ENCODE measurements around the gene STX8. TPM values are rescaled to one million over a fixed set of nuclear protein-coding genes. Genes with fewer than 3 reads are reported as not detected.

The STX8 gene
- total RNA-seq, 1 donor from 2014 or later: 57.8 TPM

DNA sequence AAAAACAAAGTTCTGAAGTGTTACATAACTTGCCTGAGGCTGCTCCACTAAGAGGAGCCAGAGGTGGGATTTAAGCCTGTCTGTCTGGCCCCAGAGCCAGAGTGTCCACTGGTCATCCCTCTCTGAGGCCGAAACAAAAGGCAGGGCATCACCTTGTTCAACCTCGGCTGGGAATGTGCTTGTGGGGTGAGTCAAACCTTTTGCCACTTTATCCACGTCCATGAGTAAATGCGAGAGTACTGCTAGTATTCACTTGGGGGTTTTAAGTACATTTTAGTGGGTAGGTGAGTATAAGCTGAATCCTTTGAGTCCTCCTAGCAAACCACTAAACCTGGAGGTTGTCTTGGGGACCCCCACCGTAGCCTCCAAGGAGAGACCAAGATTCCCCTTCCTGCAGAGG, 103.5 kb downstream of the STX8 start:
- no peak overlapping the region for H3K4me3 ChIP-seq (ENCODE audit: low read depth, low read length)
- no peak for DNase-seq (ENCODE audit: low read depth)
- TF ChIP-seq CTCF (conservative IDR thresholded peaks at IDR 0.05; ENCODE audit: low read depth, low read length): no peak

GRCh38 chr17:9470171-9470570, 105.4 kb downstream of the STX8 start:
- H3K4me3 ChIP-seq (ENCODE audit: low read depth, low read length): no peak overlapping the region
- TF ChIP-seq CTCF (conservative IDR thresholded peaks at IDR 0.05; ENCODE audit: low read depth, low read length): no peak
- no peak for DNase-seq (ENCODE audit: low read depth)

- no peak overlapping the region for H3K4me3 ChIP-seq (ENCODE audit: low read depth, low read length)
- TF ChIP-seq CTCF (conservative IDR thresholded peaks at IDR 0.05; ENCODE audit: low read depth, low read length): no peak
- no peak for DNase-seq (ENCODE audit: low read depth)
Measured at GRCh38 chr17:9468937-9469336, 106.7 kb downstream of the STX8 start.

GRCh38 chr17:9468532-9468931, 107.1 kb downstream of the STX8 start:
- H3K4me3 ChIP-seq (ENCODE audit: low read depth, low read length): no peak overlapping the region
- no peak for DNase-seq (ENCODE audit: low read depth)
- TF ChIP-seq CTCF (conservative IDR thresholded peaks at IDR 0.05; ENCODE audit: low read depth, low read length): no peak

GRCh38 chr17:9467518-9467917, 108.1 kb downstream of the STX8 start:
- DNase-seq (ENCODE audit: low read depth): no peak
- no peak for TF ChIP-seq CTCF (conservative IDR thresholded peaks at IDR 0.05; ENCODE audit: low read depth, low read length)
- H3K4me3 ChIP-seq (ENCODE audit: low read depth, low read length): no peak overlapping the region

GRCh38 chr17:9465210-9465921, 110.3 kb downstream of the STX8 start:
- no peak overlapping the region for H3K4me3 ChIP-seq (ENCODE audit: low read depth, low read length)
- TF ChIP-seq CTCF (conservative IDR thresholded peaks at IDR 0.05; ENCODE audit: low read depth, low read length): no peak
- DNase-seq (ENCODE audit: low read depth): no peak

DNA sequence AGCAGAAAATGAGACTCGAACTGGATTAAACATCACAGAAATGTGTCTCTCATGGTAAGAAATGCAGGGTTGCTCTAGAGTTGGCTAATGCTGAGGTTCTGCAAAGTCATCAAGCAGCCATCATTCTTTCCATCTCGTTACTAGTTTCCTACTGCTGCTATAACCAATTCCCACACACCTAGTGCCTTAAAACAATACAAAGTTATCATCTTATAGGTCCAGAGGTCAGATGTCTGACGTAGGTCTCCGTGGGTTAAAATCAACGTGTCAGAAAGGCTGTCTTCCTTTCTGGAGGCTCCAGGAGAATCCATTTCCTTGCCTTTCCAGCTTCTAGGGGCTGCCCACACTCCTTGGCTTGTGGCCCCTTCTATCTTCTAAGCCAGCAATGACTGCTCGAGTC, 118.6 kb downstream of the STX8 start:
- no peak overlapping the region for H3K4me3 ChIP-seq (ENCODE audit: low read depth, low read length)
- TF ChIP-seq CTCF (conservative IDR thresholded peaks at IDR 0.05; ENCODE audit: low read depth, low read length): no peak
- no peak for DNase-seq (ENCODE audit: low read depth)

All from epithelial cell of proximal tubule (primary cell).